Stimulated activated CD8-positive, alpha-beta memory T cell treated with anti-CD3 and anti-CD28 coated beads, Interleukin-15, amount 100 ng/mL, for 48 hours (primary cell): ENCODE results near the gene SPAG9.
"Not testable (repeated sequence)": the region's sequence is repeated elsewhere in the genome, so short reads cannot be mapped to it uniquely, and the experiment has no call there.

Experiments used
- DNase-seq, 2 donors: peaks; one replicate each; pipeline ENCODE4 v3.0.0-alpha.2; 2020; ENCODE audit warnings: low read depth in 2 of 2

Gene SPAG9

GRCh38 chr17:50953831-50954601 is 166.7 kb downstream of the SPAG9 start:
- DNase-seq, result no peak

DNA sequence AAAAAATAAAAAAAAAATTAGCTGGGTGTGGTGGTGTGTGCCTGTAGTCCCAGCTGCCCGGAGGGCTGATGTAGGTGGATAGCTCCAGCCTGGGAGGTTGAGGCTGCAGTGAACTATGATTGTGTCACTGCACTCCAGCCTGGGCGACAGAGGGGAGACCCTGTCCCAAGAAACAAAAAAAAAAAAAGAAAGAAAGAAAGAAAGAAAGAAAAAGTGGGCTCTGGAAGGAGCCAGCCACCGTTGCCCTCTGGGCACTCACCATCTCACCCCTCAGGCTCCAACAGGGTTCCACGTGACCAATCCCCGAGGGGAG is 167.2 kb downstream of the SPAG9 start:
- DNase-seq, result no peak

- DNase-seq, result no peak
These were observed 167.8 kb downstream of the SPAG9 start for GRCh38 chr17:50952889-50953288.

- DNase-seq, result no peak
These were observed 168.7 kb downstream of the SPAG9 start for GRCh38 chr17:50952013-50952412.

GRCh38 chr17:50949989-50950877 is 170.4 kb downstream of the SPAG9 start:
- DNase-seq, result peak in 1 of 2 donors; percentile 36

- no peak for DNase-seq
These were observed 171.3 kb downstream of the SPAG9 start for GRCh38 chr17:50949128-50949988.

- no peak for DNase-seq
These were observed 172.0 kb downstream of the SPAG9 start for GRCh38 chr17:50948711-50949110.

GRCh38 chr17:50947782-50948543 is 172.7 kb downstream of the SPAG9 start:
- no peak for DNase-seq

DNA sequence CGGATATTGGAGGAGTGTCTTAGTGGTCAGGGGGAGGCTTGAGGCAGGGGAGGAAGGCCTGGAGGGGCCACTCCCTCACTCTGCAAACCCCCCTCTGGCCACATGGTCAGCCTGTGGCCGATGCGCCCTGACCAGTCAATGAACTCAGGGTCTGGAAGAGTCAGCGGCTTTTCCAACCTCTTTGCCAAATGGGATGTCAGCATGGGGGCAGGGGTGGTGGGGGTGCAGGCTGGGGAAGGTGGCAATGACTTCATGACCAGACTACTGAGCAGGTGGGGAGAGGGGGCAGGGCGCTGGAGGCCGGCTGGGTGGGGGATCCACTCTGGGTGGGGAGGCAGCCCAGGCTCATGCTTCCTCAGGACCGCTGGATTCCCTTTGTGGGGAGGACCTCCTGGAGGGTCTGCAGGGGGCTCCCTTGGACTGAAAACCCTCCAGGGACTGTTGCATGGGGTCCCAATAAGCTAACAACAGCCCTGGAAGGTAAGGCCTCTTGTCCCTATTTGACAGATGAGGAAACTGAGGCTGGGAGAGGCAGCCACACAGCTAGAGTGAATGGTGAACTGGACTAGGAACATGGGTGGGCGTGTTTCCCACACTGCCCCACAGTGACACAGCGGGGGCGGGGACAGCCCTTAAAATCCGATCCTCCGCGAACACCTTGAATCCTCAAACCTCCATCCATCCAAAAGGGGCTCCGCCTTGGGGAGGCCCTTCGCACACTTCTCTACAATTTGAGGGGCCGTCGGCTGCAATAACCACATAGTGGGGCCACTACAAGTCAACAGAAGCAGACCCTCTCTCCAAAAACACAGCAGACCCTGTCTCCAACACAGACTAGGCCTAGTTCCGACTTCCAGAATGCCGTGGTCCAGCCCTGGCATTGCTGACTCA is 173.5 kb downstream of the SPAG9 start:
- DNase-seq, result no peak

DNA sequence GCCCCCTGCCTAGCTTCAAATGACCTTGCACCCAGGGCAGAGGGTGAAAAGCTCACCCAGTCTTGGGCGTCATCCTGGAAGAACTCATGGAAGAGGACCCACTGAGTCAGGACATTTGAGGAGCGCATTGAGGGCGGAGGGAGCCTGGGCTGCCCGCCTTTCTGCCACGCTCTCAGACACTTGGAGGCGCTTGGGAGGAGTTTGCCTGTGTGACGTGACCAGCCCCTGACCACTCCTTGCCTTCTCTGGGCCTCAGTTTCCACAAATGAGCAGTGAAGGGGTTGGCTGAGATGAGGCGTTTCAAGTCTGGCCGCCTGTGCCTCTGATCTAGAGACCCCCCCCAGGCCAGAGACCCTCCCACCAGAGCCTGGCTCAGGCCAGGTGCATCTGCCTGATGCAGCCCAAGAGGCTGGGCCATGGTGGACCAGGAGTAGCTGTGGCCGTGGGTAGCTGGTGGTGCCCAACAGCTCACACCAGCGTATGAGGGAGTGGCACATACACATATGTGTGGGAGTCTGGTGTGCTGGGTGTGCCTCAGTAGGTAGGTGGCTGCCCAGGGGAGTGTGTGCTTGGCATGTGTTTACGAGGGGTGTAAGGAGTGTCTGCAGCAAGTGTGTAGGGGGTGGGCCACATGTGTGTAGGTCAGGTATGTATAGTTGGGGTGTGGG is 174.3 kb downstream of the SPAG9 start:
- DNase-seq, result no peak

GRCh38 chr17:50945779-50946222 is 174.9 kb downstream of the SPAG9 start:
- DNase-seq, result no peak

- no peak for DNase-seq
These were observed 175.6 kb downstream of the SPAG9 start for GRCh38 chr17:50944902-50945720.

DNA sequence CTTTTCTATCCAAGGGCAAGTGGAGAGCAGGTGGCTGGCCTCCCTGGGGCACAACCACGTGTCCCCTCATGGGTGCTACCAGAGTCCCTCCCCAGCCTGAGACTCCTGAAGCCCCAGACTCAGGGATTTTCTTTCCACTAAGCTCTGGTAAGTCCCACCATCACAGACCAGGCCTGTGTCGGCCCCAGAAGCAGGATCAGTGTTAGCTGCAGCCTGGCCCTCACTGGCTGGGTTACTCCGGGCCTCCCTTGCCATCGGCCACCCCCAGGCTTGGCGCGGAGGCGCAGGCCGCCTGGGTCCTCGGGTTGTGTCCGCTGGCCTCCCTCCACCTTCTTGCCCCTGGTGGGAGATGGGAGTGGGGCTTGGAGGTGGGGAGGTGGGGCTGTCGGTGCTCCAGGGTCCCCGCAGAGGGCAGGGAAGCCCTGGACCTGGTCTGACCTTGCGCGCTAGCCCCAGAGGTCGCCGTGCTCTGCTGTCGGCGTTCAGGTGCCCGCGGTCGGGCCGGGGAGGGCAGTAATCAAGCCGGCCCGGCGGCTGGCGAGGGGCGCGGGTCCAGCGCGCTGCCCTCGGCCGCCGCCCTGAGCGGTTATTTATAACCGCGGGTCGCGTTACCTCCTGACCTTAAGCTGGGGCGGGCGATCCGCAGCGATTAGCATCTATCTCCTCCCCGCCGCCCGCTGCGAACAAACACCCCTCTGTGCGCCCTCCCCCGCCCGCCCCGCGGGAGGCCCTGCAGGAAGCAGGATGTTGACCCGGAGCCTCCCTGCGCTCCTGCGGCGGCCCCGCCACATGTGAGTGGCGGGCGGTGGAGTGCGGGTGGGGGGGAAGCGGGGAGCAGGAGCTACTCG is 176.4 kb downstream of the SPAG9 start:
- DNase-seq, result peak; percentile 64 to 71

- no peak for DNase-seq
These were observed 177.1 kb downstream of the SPAG9 start for GRCh38 chr17:50943575-50943933.

DNA sequence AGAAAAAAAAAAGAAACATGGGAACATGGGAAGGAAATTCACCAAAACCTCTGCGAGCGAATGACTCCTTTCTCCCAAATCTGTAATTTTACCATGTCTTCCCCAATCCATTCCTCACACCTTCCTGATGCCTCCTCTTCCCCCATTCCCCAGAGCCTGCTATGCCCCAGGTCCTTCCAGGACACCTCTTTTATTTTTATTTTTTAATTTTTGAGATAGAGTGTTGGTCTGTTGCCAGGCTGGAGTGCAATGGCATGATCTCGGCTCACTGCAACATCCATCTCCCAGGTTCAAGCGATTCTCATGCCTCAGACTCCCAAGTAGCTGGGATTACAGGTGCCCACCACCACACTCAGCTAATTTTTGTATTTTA is 179.0 kb downstream of the SPAG9 start:
- DNase-seq, result not testable (repeated sequence)

GRCh38 chr17:50939795-50940684 is 180.6 kb downstream of the SPAG9 start:
- no peak for DNase-seq

GRCh38 chr17:50939542-50939794 is 181.2 kb downstream of the SPAG9 start:
- no peak for DNase-seq
